Stimulated activated CD8-positive, alpha-beta memory T cell treated with anti-CD3 and anti-CD28 coated beads, Interleukin-15, amount 100 ng/mL, for 1 hour (primary cell): Measurements from ENCODE around the gene PFN3.

Experiments
- DNase-seq: peaks from one replicate; pipeline ENCODE4 v3.0.0-alpha.2; 2020; ENCODE audit warnings: low read depth

Gene PFN3, protein sequence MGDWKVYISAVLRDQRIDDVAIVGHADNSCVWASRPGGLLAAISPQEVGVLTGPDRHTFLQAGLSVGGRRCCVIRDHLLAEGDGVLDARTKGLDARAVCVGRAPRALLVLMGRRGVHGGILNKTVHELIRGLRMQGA

DNA sequence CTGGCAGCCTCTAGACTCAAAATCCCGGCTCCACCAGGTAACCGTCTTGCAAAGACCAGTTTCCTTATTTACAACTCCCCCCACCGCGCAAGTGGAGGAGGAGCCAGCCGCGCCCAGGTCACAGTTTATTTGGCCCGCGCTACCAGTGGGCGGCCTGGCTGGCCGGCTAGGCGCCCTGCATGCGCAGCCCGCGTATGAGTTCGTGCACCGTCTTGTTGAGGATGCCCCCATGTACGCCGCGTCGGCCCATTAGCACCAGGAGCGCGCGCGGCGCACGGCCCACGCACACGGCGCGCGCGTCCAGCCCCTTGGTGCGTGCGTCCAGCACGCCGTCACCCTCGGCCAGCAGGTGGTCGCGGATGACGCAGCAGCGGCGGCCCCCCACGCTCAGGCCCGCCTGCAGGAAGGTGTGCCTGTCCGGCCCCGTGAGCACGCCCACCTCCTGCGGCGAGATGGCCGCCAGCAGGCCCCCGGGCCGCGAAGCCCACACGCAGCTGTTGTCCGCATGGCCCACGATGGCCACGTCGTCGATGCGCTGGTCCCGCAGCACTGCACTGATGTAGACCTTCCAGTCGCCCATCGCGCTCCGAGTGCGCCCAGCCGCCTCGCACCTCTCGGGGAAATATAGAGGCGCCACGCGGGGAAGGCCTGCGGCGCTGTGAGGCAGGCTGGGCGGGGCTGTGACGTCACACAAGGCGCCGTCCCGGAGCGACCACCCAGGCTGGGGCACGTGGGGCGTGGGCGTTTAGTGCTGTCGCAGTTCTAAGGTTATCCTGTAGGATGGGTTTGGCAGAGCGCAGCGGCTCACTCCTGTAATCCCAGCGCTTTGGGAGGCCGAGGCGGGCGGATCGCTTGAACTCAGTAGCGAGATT, at the start of gene PFN3:
Gene PFN3 (minus strand): TSS at position 665 of the 872 bp plus-strand sequence. CDS start 85 bp downstream, at position 580.
- no peak for DNase-seq

DNA sequence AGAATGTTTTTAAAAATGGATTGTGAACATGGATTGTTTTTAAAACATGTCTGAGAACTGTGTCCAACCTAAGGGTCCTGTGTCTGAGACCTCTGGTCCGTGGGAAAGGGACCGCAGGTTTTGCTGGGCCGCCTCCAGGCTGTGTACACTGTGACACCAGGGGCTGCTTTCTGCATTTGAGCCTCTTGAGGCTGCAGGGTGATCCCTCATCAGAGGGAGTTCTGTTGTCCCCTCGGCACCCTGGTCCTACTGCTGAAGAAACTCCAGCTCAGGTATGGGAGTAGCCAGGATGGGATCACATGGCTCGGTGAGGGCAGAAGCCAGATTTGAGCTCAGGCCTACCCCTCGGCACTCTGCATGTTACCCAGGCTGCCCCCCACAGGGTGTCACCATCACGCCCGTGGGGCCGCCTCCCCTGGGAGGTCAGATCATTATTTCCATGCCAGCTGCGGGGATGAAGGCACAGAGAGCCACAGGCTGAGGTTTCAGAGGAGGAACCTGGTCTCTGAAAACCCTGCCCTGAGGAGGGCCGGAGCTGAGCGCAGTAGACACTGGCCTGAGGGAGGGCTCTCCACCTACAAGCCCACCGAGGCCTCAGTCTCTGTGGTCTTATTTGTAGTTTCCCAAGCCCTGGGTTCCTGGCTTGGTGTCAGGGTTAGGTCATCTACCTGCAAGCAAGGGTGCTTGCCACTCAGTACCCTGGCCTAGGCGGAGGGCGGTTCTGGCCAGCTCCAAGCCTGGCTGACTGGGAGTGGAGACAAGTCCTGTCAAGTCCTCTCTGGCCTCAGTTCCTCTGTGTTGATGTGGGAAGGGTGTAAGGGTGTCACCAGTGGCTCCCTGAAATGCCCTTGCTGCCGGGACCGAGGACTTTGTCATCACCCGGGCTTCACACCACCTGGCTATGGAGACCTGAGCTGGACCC, 48.9 kb upstream of the PFN3 start:
- no peak for DNase-seq

DNA sequence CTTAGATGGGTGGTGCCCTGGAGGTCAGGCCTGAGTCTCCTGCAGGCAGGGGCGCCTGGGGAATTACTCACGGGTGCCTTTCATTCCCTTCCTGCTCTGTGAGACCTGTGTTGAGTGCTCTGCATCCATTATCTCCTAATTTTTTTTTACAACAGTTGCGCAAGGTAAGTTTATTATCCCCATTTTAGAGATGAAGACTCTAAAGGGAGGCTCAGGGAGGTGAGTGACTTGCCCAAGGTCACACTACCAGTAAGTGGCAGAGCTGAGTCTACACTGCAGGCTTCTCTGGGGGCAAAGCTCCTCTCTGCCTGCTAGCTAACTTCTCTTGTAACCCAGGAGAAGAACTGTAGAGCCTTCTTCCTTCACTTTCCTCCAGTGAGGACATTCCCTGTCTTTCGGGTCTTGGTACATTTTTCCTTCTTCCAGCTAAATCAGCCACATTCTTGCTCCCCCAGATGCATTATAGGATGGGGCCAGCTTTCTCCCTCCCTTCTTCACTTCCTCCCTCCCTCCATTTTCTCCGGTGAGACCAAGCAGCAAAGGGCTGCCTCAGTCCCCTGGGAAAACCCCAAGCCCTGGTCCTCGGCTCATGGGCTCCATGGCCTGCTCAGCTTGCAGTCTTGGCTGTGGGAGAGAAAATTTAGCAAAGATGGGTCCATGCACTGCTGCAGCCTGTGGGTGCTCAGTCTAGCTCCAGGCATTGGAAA, 47.9 kb upstream of the PFN3 start:
- no peak for DNase-seq

DNA sequence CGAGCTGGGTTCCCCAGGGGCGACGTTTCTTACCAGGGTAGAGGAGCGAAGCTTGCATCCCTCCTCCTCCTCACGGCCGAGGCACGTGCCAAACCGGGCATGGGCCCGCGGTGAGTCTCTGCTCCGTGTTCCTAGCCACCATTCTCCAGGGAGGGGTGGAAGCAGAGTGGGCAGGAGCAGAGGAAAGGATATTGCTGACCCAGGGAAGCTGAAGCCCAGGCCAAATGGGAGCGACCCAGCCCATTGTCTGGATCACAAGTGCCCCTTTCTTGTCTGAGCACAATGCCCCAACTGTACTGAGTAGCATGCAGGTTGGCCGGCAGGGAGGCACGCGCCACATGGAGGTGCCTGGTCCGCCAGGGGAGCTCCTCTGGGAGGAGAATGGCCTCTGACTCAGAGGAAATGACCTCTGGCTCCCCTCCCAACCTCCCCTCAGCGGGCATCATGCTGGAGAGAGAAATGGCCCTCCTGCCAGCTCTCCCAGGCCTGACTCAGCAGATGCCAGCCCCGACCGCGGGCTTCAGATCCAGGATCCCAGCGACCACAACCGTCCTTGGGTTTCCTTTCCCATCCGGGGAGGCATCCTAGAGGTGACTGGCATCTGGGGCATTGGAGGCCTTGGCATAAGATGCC, 47.3 kb upstream of the PFN3 start:
- no peak for DNase-seq

DNA sequence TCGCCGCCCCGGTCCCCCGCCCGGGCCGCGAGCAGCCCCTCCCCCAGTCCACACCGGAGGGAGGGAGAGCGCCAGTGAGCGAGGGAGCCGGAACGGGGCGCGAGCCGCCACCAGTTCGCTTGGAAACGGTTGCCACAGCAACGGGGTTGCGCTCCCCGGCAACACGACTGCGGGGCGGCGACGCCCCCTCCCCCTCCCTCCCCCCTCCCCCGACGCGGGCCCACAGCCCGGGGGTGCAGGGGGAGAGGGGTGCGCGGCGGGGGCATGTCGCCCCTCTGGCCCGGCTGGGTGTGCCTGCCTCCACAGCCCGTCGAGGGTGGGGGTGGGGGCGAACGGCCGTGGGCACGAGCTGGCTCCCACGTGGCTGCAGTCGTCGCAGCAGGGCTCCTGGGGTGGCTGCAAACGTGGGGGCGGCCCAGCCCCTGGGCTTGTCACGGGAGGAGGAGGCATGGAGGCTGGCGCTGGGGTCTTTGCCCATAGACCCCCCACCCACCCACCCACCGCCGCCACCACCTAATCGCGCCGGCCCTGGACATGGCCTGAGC, 46.7 kb upstream of the PFN3 start:
- DNase-seq: peak; percentile 38

DNA sequence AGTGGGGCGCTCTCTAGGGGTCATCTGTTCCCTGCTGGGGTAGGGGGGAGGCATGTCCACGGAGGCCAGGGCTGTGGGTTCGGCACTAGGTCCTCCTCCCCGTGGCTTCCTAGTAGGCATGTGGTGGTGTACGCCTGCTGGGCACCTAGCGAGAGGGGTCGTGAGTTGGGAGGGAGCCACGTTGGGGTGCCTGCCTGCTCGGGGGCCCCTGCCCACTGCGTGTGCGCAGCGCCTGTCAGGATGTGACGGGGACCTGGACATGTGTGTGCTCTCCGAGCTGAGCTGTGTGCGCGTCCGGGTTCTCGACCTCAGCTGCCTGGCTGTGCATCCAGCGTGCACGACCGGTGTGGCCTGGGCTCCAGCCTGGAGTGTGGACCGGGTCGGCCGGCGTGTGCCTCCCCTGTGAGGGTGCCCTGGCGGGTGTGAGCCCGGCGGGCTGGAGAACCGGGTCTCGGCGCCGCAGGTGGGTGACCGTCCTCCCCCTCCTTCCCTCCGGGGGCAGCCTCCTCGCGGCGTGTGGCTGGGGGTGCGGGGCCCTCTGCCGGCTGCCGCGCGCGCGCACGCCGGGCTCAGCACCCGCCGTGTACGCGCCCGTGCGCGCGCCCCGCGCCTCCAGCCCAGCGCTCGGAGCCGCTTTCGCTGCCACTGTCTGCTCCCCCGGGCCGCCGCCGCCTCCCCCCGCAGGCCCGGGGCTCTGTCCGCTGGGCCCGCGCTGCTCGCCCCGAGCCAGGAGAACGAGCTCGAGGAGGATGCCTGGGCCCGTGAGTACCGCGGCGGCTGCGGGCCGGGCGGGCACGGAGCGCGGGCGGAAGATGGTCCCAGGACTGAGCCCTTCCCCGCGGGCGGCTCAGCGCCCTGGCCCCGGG, 46.0 kb upstream of the PFN3 start, which contains the start of gene PRR7:
Gene PRR7 (plus strand): TSS at position 615 of the 866 bp plus-strand sequence. CDS start 8,254 bp downstream, outside the sequence.
- DNase-seq: peak; percentile 44

DNA sequence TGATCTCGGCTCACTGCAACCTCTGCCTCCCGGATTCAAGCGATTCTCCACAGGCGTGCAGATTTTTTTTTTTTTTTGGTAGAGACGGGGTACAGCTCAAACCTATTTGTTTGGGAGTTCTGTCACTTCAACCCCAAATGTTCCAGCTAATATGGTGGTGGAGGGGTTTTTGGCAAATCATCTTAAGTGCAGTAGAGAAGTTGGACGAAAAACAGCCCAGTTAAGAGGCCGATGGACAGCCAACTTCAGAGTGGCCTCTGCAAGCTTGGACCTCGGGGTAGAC, 45.4 kb upstream of the PFN3 start:
- DNase-seq: no peak

DNA sequence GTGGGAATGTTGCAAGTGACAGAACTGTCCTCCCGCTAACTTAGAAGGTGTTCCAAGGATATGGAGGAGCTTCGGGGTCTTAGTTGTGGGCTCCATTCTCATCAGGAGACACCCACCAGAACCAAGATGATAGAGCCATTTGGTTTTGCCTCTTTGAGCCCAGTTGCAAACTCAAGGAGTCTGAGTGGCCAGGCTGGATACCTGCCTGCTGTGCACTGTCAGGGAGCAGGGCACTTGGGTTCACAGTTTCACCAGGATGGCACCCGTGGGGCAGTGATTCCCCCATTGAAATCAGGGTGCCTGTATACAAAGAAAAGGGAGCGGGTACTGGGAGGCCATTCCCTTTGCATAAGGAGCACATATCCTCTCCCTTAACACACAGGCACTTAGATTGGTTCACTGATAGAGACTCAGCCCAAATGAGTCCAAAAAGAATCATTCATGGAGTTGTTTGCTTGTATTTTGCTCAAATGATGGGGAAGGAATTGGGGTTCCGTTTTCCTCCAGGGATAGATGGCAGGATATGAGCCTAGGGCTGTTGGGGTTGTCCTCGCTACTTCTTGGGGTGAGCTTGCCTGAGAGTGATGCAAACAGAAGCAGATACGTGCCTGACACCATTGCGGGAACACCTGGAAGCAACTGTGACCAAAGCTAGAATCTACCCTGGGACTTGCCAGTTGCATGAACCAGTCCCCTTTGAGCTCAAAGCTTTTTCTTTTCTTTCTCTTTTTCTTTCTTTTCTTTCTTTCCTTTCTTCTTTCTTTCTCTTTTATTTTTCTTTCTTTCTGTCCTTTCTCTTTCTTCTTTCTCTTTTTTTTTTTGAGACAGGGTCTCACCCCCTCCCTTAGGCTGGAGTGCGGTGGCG, 44.8 kb upstream of the PFN3 start:
- DNase-seq: no peak

DNA sequence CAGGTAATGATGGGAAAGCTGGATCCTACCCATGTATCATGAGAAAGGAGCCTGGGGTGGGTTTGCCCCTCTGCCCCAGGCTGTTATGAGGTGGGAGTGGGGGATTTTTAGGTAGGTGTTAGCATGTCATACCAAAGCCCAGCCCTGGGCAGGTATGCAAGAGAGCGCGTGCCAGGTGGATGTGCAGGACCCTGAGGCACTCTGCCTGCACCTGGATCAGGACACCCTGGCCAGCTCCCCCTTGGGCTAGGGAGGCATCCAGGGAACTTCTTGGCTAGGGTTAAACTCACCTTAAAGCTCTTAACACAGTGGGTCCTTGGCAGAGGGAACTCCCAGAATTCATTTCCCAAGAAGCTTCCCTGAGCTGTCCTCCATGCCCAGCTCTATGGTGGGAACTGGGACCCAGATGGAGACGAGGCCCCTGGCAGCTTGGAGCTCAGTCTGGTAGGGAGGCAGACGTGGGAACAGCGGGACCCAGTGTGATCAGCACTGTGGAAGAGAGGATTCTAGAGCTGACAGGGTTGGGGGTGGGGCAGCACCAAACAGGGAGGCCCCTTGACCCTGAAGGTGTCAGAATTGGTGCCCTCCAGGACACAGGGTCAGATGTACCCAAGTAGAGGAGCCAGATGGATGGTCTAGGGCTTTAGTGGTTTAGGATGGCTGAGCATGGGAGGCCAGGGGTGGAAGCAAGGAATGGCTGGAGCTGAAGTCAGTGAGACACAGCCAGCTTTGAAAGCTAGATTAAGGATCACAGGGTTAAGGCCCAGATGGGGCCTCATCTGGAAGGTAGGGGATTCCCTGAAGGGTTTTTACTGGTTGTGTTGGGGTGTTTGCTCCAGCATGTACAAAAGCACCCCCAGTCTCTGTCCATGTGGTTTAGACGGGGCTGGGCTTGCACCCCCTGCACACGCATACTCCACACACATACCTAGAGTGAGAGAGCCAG, 43.9 kb upstream of the PFN3 start:
- DNase-seq: no peak

DNA sequence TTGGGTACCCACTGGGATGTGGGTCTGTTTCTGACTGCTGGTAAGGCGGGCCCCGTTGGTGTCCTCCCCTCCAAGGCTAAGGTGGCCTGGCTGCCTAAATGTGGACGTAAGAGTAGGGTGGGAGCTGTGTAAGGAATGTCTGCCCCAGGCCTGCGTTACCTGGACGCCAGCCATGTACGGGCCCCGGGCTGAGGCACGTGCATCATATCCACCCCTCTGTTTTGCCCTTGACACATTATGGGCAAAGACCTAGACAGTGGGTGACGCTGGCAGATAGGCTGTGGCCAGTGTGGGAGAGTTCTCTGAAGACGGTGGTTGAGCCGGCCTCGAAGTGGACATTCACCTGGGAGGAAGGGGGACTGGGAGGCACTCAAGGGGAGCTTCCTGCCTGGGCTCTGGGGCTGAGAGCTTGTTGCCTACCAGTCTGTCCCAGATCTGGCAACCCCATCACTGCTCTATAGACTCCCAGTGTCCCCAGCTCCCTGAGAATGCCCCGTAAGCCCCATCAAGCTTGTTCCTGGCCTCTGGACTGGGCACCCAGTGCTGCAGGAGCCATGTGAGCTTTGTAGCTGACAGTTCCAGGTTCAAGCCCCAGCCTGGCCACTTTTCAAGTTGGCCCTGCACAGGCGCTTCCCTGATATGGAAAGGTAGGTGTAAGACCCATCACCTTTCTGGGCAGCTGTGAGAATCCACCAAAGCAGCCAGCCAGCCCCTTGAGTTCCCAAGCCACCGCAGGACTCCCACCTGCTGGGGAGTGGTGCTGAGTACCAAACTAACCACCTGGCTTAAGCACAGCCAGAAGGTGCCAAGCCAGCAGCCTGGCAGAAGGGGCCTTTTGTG, 42.9 kb upstream of the PFN3 start:
- DNase-seq: no peak

DNA sequence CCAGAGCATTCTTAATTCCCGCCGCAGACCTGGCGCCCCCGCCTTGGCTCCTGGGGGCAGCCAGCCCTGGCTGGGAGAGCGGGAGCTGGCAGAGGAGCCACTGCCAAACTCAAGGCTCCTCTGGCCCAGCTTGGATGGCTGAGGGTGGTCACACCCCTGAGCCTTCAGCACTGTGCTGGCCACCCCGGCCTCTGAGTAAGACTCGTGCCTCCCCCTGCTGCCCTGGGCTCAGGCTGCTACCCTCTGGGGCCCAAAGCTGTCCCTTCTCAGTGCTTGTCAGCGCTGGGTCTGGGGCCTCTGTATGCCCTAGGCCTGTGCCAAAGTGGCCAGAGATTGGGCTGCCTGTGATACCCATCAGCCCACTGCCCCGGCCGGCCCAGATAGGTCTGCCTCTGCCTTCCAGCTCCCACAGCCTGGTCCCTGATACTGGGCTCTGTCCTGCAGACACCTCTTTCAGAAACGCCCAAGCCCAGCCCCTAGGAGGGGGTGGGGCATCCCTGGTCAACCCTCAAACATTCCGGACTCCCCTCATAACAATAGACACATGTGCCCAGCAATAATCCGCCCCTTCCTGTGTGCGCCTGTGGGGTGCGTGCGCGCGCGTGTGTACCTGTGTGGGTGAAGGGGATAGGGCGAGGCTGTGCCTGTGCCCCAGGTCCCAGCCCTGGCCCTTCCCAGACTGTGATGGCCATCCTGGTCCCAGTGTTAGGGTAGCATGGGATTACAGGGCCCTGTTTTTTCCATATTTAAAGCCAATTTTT, 41.8 kb upstream of the PFN3 start:
- DNase-seq: no peak

DNA sequence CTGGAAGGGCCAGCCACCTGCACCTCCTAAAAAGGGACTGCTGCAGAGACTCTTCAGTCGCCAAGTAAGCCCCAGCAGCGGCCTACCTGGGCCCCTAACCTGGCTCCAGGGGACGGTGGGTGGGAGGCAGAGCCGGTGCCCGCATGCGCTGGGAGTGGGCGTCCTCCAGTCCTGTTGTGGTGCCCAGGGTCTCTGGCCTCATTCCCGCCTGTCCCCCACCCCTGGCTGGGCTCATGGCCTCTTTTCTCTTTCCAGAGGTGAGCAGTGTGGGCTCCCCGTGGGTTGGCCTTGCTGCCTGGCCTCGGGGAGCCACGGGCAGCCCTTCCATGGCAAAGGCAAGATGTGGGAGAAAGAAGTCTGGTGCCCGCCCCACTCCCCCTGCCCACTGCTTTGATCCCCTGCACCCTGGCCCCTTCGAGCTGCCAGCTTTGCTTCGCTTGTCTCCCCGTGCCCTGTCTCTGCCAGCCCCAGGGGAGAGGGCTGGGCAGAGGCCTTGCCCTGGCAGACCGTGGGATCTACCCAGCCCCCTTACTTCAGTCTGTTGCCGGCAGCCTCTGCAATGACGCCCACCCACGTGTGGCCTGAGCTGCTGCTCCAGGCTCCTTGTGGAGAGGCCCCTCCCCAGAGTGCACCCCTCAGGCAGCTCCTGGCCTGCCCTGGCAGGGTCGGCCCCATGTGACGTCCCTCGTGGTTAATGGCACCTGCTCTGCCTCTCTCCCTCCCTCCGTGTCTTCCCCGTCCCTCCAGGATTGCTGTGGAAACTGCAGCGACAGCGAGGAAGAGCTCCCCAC, 40.7 kb upstream of the PFN3 start:
- no peak for DNase-seq

DNA sequence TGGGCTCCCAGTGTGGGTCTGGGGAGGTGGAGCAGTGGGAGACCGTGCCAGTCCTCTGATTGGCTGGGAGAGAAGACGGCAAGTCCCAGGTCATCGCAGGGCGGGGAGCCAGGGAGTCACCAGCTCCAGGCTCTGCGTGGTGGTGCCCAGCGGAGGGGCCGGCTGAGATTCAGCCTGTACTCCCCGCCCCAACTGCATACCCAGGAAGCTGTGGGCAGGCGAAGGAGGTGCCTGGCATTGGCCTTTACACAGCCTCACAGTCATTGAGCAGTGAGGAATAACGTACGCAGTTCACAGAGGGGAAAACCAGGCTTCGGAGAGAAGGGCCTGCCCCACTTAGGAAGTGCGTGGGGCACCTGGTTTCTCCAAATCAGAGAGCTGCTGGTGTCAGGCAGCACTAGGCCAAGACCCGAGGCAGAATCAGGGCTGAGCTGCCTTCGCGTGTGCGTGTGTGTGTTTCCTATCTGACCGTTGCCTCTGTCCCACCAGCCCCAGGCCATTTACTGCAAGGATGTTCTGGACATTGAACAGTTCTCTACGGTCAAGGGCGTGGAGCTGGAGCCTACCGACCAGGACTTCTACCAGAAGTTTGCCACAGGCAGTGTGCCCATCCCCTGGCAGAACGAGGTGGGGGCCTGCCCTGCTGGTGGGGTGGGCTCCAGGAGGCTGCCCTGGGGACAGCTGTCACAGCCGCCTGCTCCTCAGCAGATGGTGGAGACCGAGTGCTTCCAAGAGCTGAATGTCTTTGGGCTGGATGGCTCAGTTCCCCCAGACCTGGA, 39.9 kb upstream of the PFN3 start:
- no peak for DNase-seq

DNA sequence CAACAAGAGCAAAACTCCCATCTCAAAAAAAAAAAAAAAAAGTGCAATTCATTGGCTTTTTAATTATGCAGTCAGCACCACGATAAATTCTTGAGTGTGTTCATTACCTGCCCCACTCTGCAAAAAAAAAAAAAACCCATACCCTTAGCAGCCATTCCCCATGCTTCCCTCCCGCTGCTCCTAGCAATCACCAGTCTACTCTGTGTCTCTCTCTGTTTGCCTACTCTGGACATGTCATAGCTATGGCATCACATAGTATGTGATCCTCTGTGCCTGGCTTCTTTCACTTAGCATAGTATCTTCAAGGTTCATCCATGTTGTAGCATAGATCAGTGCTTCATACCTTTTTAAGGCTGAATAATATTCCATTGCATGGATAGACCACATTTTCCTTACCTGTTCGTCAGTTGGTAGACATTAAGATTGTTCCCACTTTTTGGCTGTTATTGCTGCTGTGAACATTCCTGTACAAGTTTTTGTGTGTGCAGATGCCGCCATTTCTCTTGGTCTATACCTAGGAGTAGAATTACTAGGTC, 39.1 kb upstream of the PFN3 start:
- DNase-seq: no peak

DNA sequence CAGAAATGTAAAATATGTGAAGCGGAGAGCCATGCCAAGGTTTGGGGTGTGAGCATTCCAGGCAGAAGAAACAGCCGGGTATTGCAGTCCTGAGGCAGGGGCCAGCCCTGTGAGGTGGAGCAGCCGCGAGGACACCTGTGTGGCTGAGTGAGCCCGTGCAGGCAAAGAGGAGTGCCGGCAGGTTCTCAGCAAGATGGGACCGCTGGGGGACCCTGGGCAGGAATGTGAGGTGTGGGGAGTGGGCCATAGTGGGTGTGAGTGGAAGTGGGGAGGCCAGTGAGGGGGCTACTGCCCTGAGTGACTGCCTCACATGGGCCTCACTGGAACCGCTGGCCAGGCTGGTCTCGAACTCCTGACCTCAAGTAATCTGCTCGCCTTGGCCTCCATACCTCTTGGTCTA, 38.0 kb upstream of the PFN3 start:
- DNase-seq: no peak
